GM21528 (cell line): ENCODE measurements around the gene TLE2.
"Not testable (repeated sequence)": the region's sequence is repeated elsewhere in the genome, so short reads cannot be mapped to it uniquely, and the experiment has no call there.

ENCODE experiments used
- ATAC-seq: cut with Tn5 transposase; IDR thresholded peaks from one replicate; pipeline ENCODE4 v1.9.1; 2021; ENCODE audit warnings: mild to moderate bottlenecking, moderate library complexity; ENCODE audit not compliant: unreplicated experiment, low FRiP score

TLE2 gene

GRCh38 chr19:2988568-2988967 lies 40.5 kb downstream of the TLE2 start:
- no peak for ATAC-seq

GRCh38 chr19:2987797-2988196 lies 41.3 kb downstream of the TLE2 start:
- no peak for ATAC-seq

GRCh38 chr19:2986951-2987524 lies 42.0 kb downstream of the TLE2 start:
- ATAC-seq, result no peak

- no peak for ATAC-seq
These were observed 44.9 kb downstream of the TLE2 start for GRCh38 chr19:2984215-2984528.

GRCh38 chr19:2983351-2984214 lies 45.5 kb downstream of the TLE2 start:
- no peak for ATAC-seq

- no peak for ATAC-seq
These were observed 46.1 kb downstream of the TLE2 start for GRCh38 chr19:2982983-2983350.

GRCh38 chr19:2982561-2982960 lies 46.5 kb downstream of the TLE2 start:
- no peak for ATAC-seq

- no peak for ATAC-seq
These were observed 47.2 kb downstream of the TLE2 start for GRCh38 chr19:2981898-2982297.

GRCh38 chr19:2978772-2979171 lies 50.3 kb downstream of the TLE2 start:
- no peak for ATAC-seq

- ATAC-seq, result no peak
These were observed 50.8 kb downstream of the TLE2 start for GRCh38 chr19:2978166-2978767.

- ATAC-seq, result no peak
These were observed 51.3 kb downstream of the TLE2 start for GRCh38 chr19:2977746-2978138.

GRCh38 chr19:2977001-2977745 lies 51.9 kb downstream of the TLE2 start, which contains the start of gene TLE6:
Gene TLE6, plus strand, starts transcription at chr19:2977564. Its CDS starts 670 bp downstream, at chr19:2978234.
- peak; percentile 90 for ATAC-seq

- ATAC-seq, result no peak
These were observed 52.5 kb downstream of the TLE2 start for GRCh38 chr19:2976609-2977000.

GRCh38 chr19:2974342-2975041 lies 54.6 kb downstream of the TLE2 start:
- ATAC-seq, result no peak

- ATAC-seq, result no peak
These were observed 55.9 kb downstream of the TLE2 start for GRCh38 chr19:2973229-2973628.

GRCh38 chr19:2970201-2970835 lies 58.8 kb downstream of the TLE2 start:
- ATAC-seq, result no peak

GRCh38 chr19:2969104-2969504 lies 60.0 kb downstream of the TLE2 start:
- ATAC-seq, result no peak

GRCh38 chr19:2967972-2968371 lies 61.1 kb downstream of the TLE2 start:
- ATAC-seq, result no peak

GRCh38 chr19:2964874-2965273 lies 64.2 kb downstream of the TLE2 start:
- ATAC-seq, result no peak

- not testable (repeated sequence) for ATAC-seq
These were observed 65.4 kb downstream of the TLE2 start for GRCh38 chr19:2963631-2964030.
